ENCODE measurements around the gene ASTN2.

- TF ChIP-seq CTCF (IDR thresholded peaks at IDR 0.05), result no peak
- no peak for TF ChIP-seq FOSL2 (IDR thresholded peaks at IDR 0.05)
- no peak for TF ChIP-seq FOSL2 (CRISPR knock-in tag; IDR thresholded peaks at IDR 0.05)
- TF ChIP-seq POLR2A (IDR thresholded peaks at IDR 0.05; ENCODE audit: low read length), result no peak
Observed at GRCh38 chr9:117278020-117278419, 136.8 kb downstream of the ASTN2 start.
